SU-DHL-6 (cell line): ENCODE measurements around the gene BHLHA9.

Source experiments
- H2AFZ ChIP-seq: fragments of 200-600 bp; sonication (generic); 2 replicates; pipeline ENCODE4 v1.6.1; 2014; ENCODE audit warnings: low read depth, mild to moderate bottlenecking, moderate library complexity, mixed read lengths, antibody characterized with exemption, low read length; ENCODE audit not compliant: severe bottlenecking
- H3F3A ChIP-seq: fragments of 200-600 bp; shearing (Covaris generic); 2 replicates; pipeline ENCODE4 v1.6.0; 2016; ENCODE audit warnings: antibody characterized with exemption, mild to moderate bottlenecking; ENCODE audit not compliant: insufficient read depth
- H3K27ac ChIP-seq: fragments of 200-600 bp; sonication (generic); 2 replicates; pipeline ENCODE4 v1.5.1; 2016; ENCODE audit warnings: low read depth, mild to moderate bottlenecking, low read length, moderate library complexity, mixed read lengths
- H3K27me3 ChIP-seq: fragments of 200-600 bp; sonication (generic), shearing (Covaris generic); 2 replicates; pipeline ENCODE4 v1.6.0; 2014; ENCODE audit warnings: mild to moderate bottlenecking, low read length
- H3K36me3 ChIP-seq: fragments of 200-600 bp; sonication (generic); 2 replicates; pipeline ENCODE4 v1.6.1; 2014; ENCODE audit warnings: mild to moderate bottlenecking, low read length, mixed read lengths
- H3K4me2 ChIP-seq: fragments of 300-600, 200-600 bp; shearing (Covaris generic), sonication (generic); 2 replicates; pipeline ENCODE4 v1.6.0; 2014; ENCODE audit warnings: low read length, low read depth, mild to moderate bottlenecking; ENCODE audit not compliant: poor library complexity, severe bottlenecking
- H3K4me3 ChIP-seq: fragments of 200-600 bp; sonication (generic); 2 replicates; pipeline ENCODE4 v1.5.1; 2014; ENCODE audit warnings: antibody characterized with exemption, low read length, mild to moderate bottlenecking, mixed read lengths; ENCODE audit not compliant: insufficient read depth, poor library complexity, severe bottlenecking
- H3K79me2 ChIP-seq: fragments of 200-600 bp; sonication (generic); 2 replicates; pipeline ENCODE4 v1.6.1; 2014; ENCODE audit warnings: mild to moderate bottlenecking, low read length, moderate library complexity; ENCODE audit not compliant: insufficient read depth
- H3K9ac ChIP-seq: fragments of 200-600 bp; sonication (generic); 2 replicates; pipeline ENCODE4 v1.7.0; 2014; ENCODE audit warnings: mild to moderate bottlenecking, low read length
- H3K9me2 ChIP-seq: fragments of 200-600 bp; sonication (generic); replicated peaks from 2 replicates; pipeline ENCODE4 v1.6.1; 2014; ENCODE audit warnings: low read length; ENCODE audit not compliant: insufficient read depth
- H3K9me3 ChIP-seq: fragments of 200-600 bp; sonication (generic); 2 replicates; pipeline ENCODE4 v1.6.1; 2014; ENCODE audit warnings: low read length, mixed read lengths; ENCODE audit not compliant: insufficient read depth
- H4K20me1 ChIP-seq: fragments of 200-600 bp; sonication (generic); 2 replicates; pipeline ENCODE4 v1.6.1; 2014; ENCODE audit warnings: low read depth, mild to moderate bottlenecking, antibody characterized with exemption, low read length, moderate library complexity, mixed read lengths
- CTCF ChIP-seq: fragments of 200-600 bp; sonication (generic); IDR thresholded peaks from one replicate; pipeline ENCODE4 v1.5.1; 2017; ENCODE audit warnings: antibody characterized with exemption, mild to moderate bottlenecking, low read length, moderate library complexity; ENCODE audit not compliant: insufficient read depth, poor library complexity, severe bottlenecking
- EZH2phosphoT487 ChIP-seq: fragments of 200-600 bp; sonication (generic), shearing (Covaris generic); conservative IDR thresholded peaks from 2 replicates; pipeline ENCODE4 v1.6.1; 2018; ENCODE audit warnings: mild to moderate bottlenecking, antibody characterized with exemption, low read length, moderate library complexity, mixed read lengths

Gene BHLHA9

GRCh38 chr17:1227365-1227764, 42.9 kb upstream of the BHLHA9 start:
- Histone ChIP-seq H3K4me3 (peak overlapping the region; percentile 58), H3K4me2 (peak overlapping the region; percentile 70), H3K9me3 (no peaks in the 10 kb centered on the region), H3K27ac (no peak overlapping the region), H3K79me2 (peaks cover 53% of the 10 kb centered on the region), H2AFZ (no peak overlapping the region), H4K20me1 (peaks cover 20% of the 10 kb centered on the region), H3K36me3 (peaks cover 7% of the 10 kb centered on the region; the same call in 1 of the 2 replicates), H3K27me3 (no peaks in the 10 kb centered on the region), H3K9me2 (no peaks in the 10 kb centered on the region), H3F3A (0 out of 2 replicates have a peak, but pooled peaks cover 4% of the 10 kb centered on the region), H3K9ac (peak overlapping the region; percentile 77)
- no peak for TF ChIP-seq EZH2phosphoT487
- no peak for TF ChIP-seq CTCF

DNA sequence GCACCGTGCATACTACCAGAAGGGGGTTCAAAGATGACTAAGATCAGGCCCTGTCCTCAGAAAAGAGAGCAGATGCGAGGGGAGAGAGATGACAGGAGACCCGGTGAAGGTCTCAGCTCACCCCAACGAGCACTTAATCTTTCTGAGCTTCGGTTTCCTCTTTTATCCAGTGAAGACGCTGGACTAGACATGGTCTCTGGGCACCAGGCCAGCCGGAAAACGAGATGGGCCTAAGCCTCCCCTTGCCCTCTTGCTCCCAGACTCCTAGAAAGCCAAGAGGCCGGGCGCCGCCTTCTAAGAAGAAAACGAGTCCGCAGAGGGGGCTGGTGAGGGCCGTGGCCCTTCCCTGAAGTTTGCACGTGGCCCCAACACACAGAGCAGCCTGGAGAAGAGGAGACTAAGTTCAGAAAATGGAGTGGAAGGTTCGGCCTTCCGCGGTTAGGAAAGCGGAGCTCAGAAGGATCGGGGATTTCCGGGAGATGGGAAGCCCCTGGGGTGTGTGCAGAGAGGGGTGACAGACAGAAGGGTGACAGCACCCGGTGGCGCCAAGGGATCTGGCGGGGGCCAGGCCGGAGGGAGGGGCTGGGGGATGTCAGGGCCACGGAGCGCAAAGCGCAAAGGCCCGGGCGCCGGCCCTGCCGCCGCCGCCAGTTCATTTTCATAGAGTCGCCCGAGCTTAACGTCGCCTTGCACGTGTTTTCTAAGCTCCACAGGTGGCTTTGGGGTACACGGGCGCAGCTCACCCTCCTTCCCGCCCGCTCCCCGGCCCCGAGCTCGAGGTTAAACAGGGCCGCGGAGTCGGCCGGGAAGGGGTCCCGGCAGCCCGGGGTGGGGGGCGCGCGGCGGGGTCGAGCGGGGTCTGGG, 42.1 kb upstream of the BHLHA9 start:
- H3K9ac ChIP-seq = peak overlapping the region; percentile 77
- peak overlapping the region; percentile 70 for H3K4me2 ChIP-seq
- no peak for TF ChIP-seq EZH2phosphoT487
- H3K27me3 ChIP-seq = no peaks in the 10 kb centered on the region
- peak overlapping the region; percentile 89 for H3K27ac ChIP-seq
- H3K79me2 ChIP-seq = peaks cover 46% of the 10 kb centered on the region
- peaks cover 7% of the 10 kb centered on the region; the same call in 1 of the 2 replicates for H3K36me3 ChIP-seq
- no peaks in the 10 kb centered on the region for H3K9me3 ChIP-seq
- no peaks in the 10 kb centered on the region for H3K9me2 ChIP-seq
- H4K20me1 ChIP-seq = peaks cover 20% of the 10 kb centered on the region
- H2AFZ ChIP-seq = no peak overlapping the region
- H3F3A ChIP-seq = 0 out of 2 replicates have a peak, but pooled peaks cover 4% of the 10 kb centered on the region
- H3K4me3 ChIP-seq = peak overlapping the region; percentile 58

DNA sequence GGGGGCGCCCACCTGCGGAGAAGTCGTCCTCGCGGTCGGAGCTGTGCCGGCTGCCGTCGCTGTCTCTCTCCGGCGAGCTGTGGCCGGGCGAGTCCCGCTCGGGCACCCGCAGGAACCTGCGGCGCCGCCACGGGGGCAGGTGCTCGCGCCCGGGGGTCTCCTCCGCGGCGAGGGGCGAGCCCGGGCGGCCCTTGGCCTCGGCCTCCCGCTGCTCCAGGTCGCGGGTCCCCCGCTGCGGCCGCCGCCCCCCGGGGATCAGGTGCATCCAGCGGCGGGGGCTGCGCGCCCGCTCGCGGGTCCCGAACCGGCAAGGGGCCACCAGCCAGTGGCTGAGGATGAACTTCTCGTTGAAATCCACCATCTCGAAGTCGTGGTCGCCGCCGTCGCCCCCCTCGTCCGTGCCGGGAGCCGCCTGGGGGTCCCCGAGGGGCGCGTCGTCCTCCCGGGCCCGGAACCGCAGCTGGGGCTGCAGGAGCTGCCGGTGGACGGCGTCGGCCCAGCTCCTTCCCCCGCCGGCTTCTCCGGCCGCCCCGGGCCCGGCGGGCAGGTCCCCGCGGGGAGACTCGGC, 41.4 kb upstream of the BHLHA9 start:
- no peaks in the 10 kb centered on the region for H3K9me2 ChIP-seq
- no peak overlapping the region for H2AFZ ChIP-seq
- H3K27me3 ChIP-seq = no peaks in the 10 kb centered on the region
- H3K79me2 ChIP-seq = peaks cover 39% of the 10 kb centered on the region
- peak overlapping the region; percentile 70 for H3K4me2 ChIP-seq
- 0 out of 2 replicates have a peak, but pooled peaks cover 4% of the 10 kb centered on the region for H3F3A ChIP-seq
- H3K27ac ChIP-seq = peak overlapping the region; percentile 89
- H4K20me1 ChIP-seq = peaks cover 20% of the 10 kb centered on the region
- peak overlapping the region; percentile 58 for H3K4me3 ChIP-seq
- peak overlapping the region; percentile 77 for H3K9ac ChIP-seq
- no peaks in the 10 kb centered on the region for H3K9me3 ChIP-seq
- H3K36me3 ChIP-seq = peaks cover 7% of the 10 kb centered on the region; the same call in 1 of the 2 replicates
- TF ChIP-seq EZH2phosphoT487 (no peak), CTCF (no peak)
